Measurements from ENCODE around the gene RAET1G. TPM values are rescaled to one million over a fixed set of nuclear protein-coding genes. Genes with fewer than 3 reads are reported as not detected.
"Not testable (repeated sequence)": the region's sequence is repeated elsewhere in the genome, so short reads cannot be mapped to it uniquely, and the experiment has no call there.

RAET1G gene
- total RNA-seq, 1 donor from 2014 or later: 4.9 TPM

- Histone ChIP-seq H3K27me3 (no peaks in the 10 kb centered on the region), H3K4me1 (peaks cover 23% of the 10 kb centered on the region), H3K36me3 (no peaks in the 10 kb centered on the region), H3K27ac (no peak overlapping the region), H3K9me3 (no peaks in the 10 kb centered on the region), H3K4me3 (peak overlapping the region; percentile 50 to 55)
- intact Hi-C loops (cut with DNase I): loop anchor here (2.0 kb wide), 1 partner anchor 59 kb away; the partner anchor contains the start of gene LRP11
- no peak for TF ChIP-seq CTCF (IDR thresholded peaks at IDR 0.05)
- no peak for DNase-seq (ENCODE audit: extremely low spot score in 2 of 2)
These were observed 536 bp upstream of the RAET1G start for GRCh38 chr6:149923327-149923986.

- H3K27me3 ChIP-seq; H3K36me3 ChIP-seq; DNase-seq (ENCODE audit: extremely low spot score in 2 of 2); H3K9me3 ChIP-seq; H3K27ac ChIP-seq: not testable (repeated sequence)
- intact Hi-C loops (cut with DNase I): loop anchor here (2.0 kb wide), 1 partner anchor 57 kb away; the partner anchor contains the start of gene LRP11
- Histone ChIP-seq H3K4me3 (peak overlapping the region; percentile 50 to 55), H3K4me1 (peaks cover 23% of the 10 kb centered on the region)
These were observed 830 bp downstream of the RAET1G start for GRCh38 chr6:149922091-149922490.

GRCh38 chr6:149921361-149921760, 1.6 kb downstream of the RAET1G start:
- peaks cover 23% of the 10 kb centered on the region for H3K4me1 ChIP-seq
- no peak for DNase-seq (ENCODE audit: extremely low spot score in 2 of 2)

GRCh38 chr6:149919834-149920225, 3.1 kb downstream of the RAET1G start:
- intact Hi-C loops (cut with DNase I): no loop called here
- H3K27me3 ChIP-seq: no peaks in the 10 kb centered on the region
- no peak overlapping the region for H3K4me3 ChIP-seq
- H3K4me1 ChIP-seq: peaks cover 11% of the 10 kb centered on the region
- no peak for DNase-seq (ENCODE audit: extremely low spot score in 2 of 2)
- no peaks in the 10 kb centered on the region for H3K9me3 ChIP-seq
- no peaks in the 10 kb centered on the region for H3K36me3 ChIP-seq
- TF ChIP-seq CTCF (IDR thresholded peaks at IDR 0.05): no peak
- no peak for TF ChIP-seq POLR2AphosphoS5 (IDR thresholded peaks at IDR 0.05; ENCODE audit: insufficient read depth in 1 of 2, low read depth in 1 of 2)
- no peak for TF ChIP-seq POLR2A (IDR thresholded peaks at IDR 0.05)
- H3K27ac ChIP-seq: no peak overlapping the region

More at GRCh38 chr6:149921361-149921760, 1.6 kb downstream of the RAET1G start:
- TF ChIP-seq POLR2A (IDR thresholded peaks at IDR 0.05): no peak
- TF ChIP-seq POLR2AphosphoS5 (IDR thresholded peaks at IDR 0.05; ENCODE audit: insufficient read depth in 1 of 2, low read depth in 1 of 2): no peak
- TF ChIP-seq CTCF (IDR thresholded peaks at IDR 0.05): no peak
- Histone ChIP-seq H3K36me3 (no peaks in the 10 kb centered on the region), H3K9me3 (no peaks in the 10 kb centered on the region), H3K27me3 (no peaks in the 10 kb centered on the region), H3K4me3 (no peak overlapping the region), H3K27ac (no peak overlapping the region)
- intact Hi-C loops (cut with DNase I): no loop called here

- H3K9me3 ChIP-seq; H3K4me3 ChIP-seq; intact Hi-C loops (cut with DNase I); H3K36me3 ChIP-seq; H3K27me3 ChIP-seq; H3K27ac ChIP-seq; DNase-seq (ENCODE audit: extremely low spot score in 2 of 2): not testable (repeated sequence)
- H3K4me1 ChIP-seq: peaks cover 10% of the 10 kb centered on the region
These were observed 3.6 kb downstream of the RAET1G start for GRCh38 chr6:149919126-149919833.
